ENCODE measurements around the gene CAMK2G. TPM values are rescaled to one million over a fixed set of nuclear protein-coding genes. Genes with fewer than 3 reads are reported as not detected.
"Not testable (repeated sequence)": the region's sequence is repeated elsewhere in the genome, so short reads cannot be mapped to it uniquely, and the experiment has no call there.

CAMK2G gene
- total RNA-seq, 2 experiments from 2014 or later: 34.4 to 38.4 TPM

GRCh38 chr10:73899423-73899822 lies 25.1 kb upstream of the CAMK2G start:
- H3K4me1 Mint-ChIP-seq (ENCODE audit: low read depth): no peaks in the 10 kb centered on the region
- no peaks in the 10 kb centered on the region for H3K4me1 ChIP-seq (ENCODE audit: insufficient read depth, low read length)
- CTCF ChIA-PET: interaction anchor here (1.0 to 1.6 kb wide), 2 partner anchors 13 to 41 kb away, joined by 4 to 6 read pairs; no protein-coding TSS in a partner anchor
- H3K27me3 ChIP-seq (ENCODE audit: control insufficient read depth in 1 of 2, insufficient read depth in 2 of 2, low read length in 2 of 2): peaks cover 0 to 5% of the 10 kb centered on the region in 2 experiments
- H3K27ac ChIP-seq (ENCODE audit: low read depth in 1 of 2, low read length in 2 of 2): no peak overlapping the region
- H3K36me3 ChIP-seq (ENCODE audit: insufficient read depth, low read length): no peaks in the 10 kb centered on the region
- no peaks in the 10 kb centered on the region for H3K9me3 ChIP-seq (ENCODE audit: control insufficient read depth in 1 of 2, insufficient read depth in 1 of 2, low read length in 2 of 2)
- H3K27me3 Mint-ChIP-seq: peaks cover 22% of the 10 kb centered on the region
- no peaks in the 10 kb centered on the region for H3K36me3 Mint-ChIP-seq (ENCODE audit: low read depth)
- no peak overlapping the region for H3K4me3 ChIP-seq (ENCODE audit: low read length)
- H3K27ac Mint-ChIP-seq: no peak overlapping the region
- DNase-seq (no peak), ATAC-seq (ENCODE audit: poor library complexity) (no peak)
- no peak for TF ChIP-seq CTCF (IDR thresholded peaks at IDR 0.05)
- intact Hi-C loops (cut with DNase I, micrococcal nuclease): no loop called here
- POLR2A ChIA-PET: interaction anchor here (1.6 kb wide), 1 partner anchor 11 kb away, joined by 3 read pairs; the partner anchor contains the start of gene PLAU
- H3K4me3 Mint-ChIP-seq: no peak overlapping the region
- no peaks in the 10 kb centered on the region for H3K9me3 Mint-ChIP-seq

GRCh38 chr10:73898730-73899410 lies 24.5 kb upstream of the CAMK2G start:
- Mint-ChIP-seq H3K9me3 (no peaks in the 10 kb centered on the region), H3K27ac (no peak overlapping the region), H3K4me3 (no peak overlapping the region), H3K4me1 (ENCODE audit: low read depth) (no peaks in the 10 kb centered on the region), H3K36me3 (ENCODE audit: low read depth) (no peaks in the 10 kb centered on the region), H3K27me3 (peaks cover 19% of the 10 kb centered on the region)
- ChIA-PET POLR2A (interaction anchor here (1.6 kb wide), 1 partner anchor 12 kb away, joined by 3 read pairs; the partner anchor contains the start of gene PLAU), CTCF (interaction anchor here (1.0 to 1.6 kb wide), 2 partner anchors 13 to 42 kb away, joined by 4 to 6 read pairs; no protein-coding TSS in a partner anchor)
- DNase-seq (no peak), ATAC-seq (ENCODE audit: poor library complexity) (no peak)
- H3K4me1 ChIP-seq (ENCODE audit: insufficient read depth, low read length): no peaks in the 10 kb centered on the region
- H3K9me3 ChIP-seq (ENCODE audit: control insufficient read depth in 1 of 2, insufficient read depth in 1 of 2, low read length in 2 of 2): no peaks in the 10 kb centered on the region
- peaks cover 0 to 5% of the 10 kb centered on the region in 2 experiments for H3K27me3 ChIP-seq (ENCODE audit: control insufficient read depth in 1 of 2, insufficient read depth in 2 of 2, low read length in 2 of 2)
- no peak overlapping the region for H3K27ac ChIP-seq (ENCODE audit: low read depth in 1 of 2, low read length in 2 of 2)
- no peak overlapping the region for H3K4me3 ChIP-seq (ENCODE audit: low read length)
- H3K36me3 ChIP-seq (ENCODE audit: insufficient read depth, low read length): no peaks in the 10 kb centered on the region
- no peak for TF ChIP-seq CTCF (IDR thresholded peaks at IDR 0.05)
- intact Hi-C loops (cut with DNase I, micrococcal nuclease): no loop called here

GRCh38 chr10:73897693-73898092 lies 23.3 kb upstream of the CAMK2G start:
- H3K4me1 ChIP-seq (ENCODE audit: insufficient read depth, low read length): no peaks in the 10 kb centered on the region
- no peak for ATAC-seq (ENCODE audit: poor library complexity)
- H3K36me3 Mint-ChIP-seq (ENCODE audit: low read depth): no peaks in the 10 kb centered on the region
- no peak overlapping the region for H3K27ac Mint-ChIP-seq
- no peak for TF ChIP-seq CTCF (IDR thresholded peaks at IDR 0.05)
- ChIA-PET POLR2A (no interaction called here), CTCF (interaction anchor here (0.7 kb wide), 1 partner anchor 43 kb away, joined by 6 read pairs; no protein-coding TSS in a partner anchor)
- H3K9me3 Mint-ChIP-seq: no peaks in the 10 kb centered on the region
- H3K27ac ChIP-seq (ENCODE audit: low read depth in 1 of 2, low read length in 2 of 2): no peak overlapping the region
- no peaks in the 10 kb centered on the region for H3K9me3 ChIP-seq (ENCODE audit: control insufficient read depth in 1 of 2, insufficient read depth in 1 of 2, low read length in 2 of 2)
- no peak overlapping the region for H3K4me3 ChIP-seq (ENCODE audit: low read length)
- H3K36me3 ChIP-seq (ENCODE audit: insufficient read depth, low read length): no peaks in the 10 kb centered on the region
- H3K4me1 Mint-ChIP-seq (ENCODE audit: low read depth): no peaks in the 10 kb centered on the region
- H3K27me3 Mint-ChIP-seq: peaks cover 12% of the 10 kb centered on the region
- DNase-seq: no peak
- H3K27me3 ChIP-seq (ENCODE audit: control insufficient read depth in 1 of 2, insufficient read depth in 2 of 2, low read length in 2 of 2): peaks cover 0 to 3% of the 10 kb centered on the region in 2 experiments
- intact Hi-C loops (cut with DNase I, micrococcal nuclease): no loop called here
- H3K4me3 Mint-ChIP-seq: no peak overlapping the region

- CTCF ChIA-PET; H3K27me3 ChIP-seq (ENCODE audit: control insufficient read depth in 1 of 2, insufficient read depth in 2 of 2, low read length in 2 of 2); H3K36me3 ChIP-seq (ENCODE audit: insufficient read depth, low read length); POLR2A ChIA-PET; H3K9me3 ChIP-seq (ENCODE audit: control insufficient read depth in 1 of 2, insufficient read depth in 1 of 2, low read length in 2 of 2); H3K9me3 Mint-ChIP-seq; H3K36me3 Mint-ChIP-seq (ENCODE audit: low read depth); ATAC-seq (ENCODE audit: poor library complexity); H3K4me3 Mint-ChIP-seq; H3K4me1 ChIP-seq (ENCODE audit: insufficient read depth, low read length); H3K4me3 ChIP-seq (ENCODE audit: low read length); intact Hi-C loops (cut with DNase I, micrococcal nuclease); H3K27me3 Mint-ChIP-seq; H3K27ac Mint-ChIP-seq; DNase-seq; H3K27ac ChIP-seq (ENCODE audit: low read depth in 1 of 2, low read length in 2 of 2); H3K4me1 Mint-ChIP-seq (ENCODE audit: low read depth): not testable (repeated sequence)
Observed at GRCh38 chr10:73895381-73895780, 21.0 kb upstream of the CAMK2G start.

All from CD4-positive, alpha-beta T cell (primary cell).